NCI-H69 (cell line): ENCODE measurements around the gene RHPN2.
"Not testable (repeated sequence)": the region's sequence is repeated elsewhere in the genome, so short reads cannot be mapped to it uniquely, and the experiment has no call there.

ENCODE experiments used
- DNase-seq: peaks from one replicate; lab custom pipeline; 2025; lab: John Stamatoyannopoulos, UW

RHPN2 gene

GRCh38 chr19:33064458-33064791 lies 263 bp downstream of the RHPN2 start:
- peak; percentile 74 for DNase-seq

DNA sequence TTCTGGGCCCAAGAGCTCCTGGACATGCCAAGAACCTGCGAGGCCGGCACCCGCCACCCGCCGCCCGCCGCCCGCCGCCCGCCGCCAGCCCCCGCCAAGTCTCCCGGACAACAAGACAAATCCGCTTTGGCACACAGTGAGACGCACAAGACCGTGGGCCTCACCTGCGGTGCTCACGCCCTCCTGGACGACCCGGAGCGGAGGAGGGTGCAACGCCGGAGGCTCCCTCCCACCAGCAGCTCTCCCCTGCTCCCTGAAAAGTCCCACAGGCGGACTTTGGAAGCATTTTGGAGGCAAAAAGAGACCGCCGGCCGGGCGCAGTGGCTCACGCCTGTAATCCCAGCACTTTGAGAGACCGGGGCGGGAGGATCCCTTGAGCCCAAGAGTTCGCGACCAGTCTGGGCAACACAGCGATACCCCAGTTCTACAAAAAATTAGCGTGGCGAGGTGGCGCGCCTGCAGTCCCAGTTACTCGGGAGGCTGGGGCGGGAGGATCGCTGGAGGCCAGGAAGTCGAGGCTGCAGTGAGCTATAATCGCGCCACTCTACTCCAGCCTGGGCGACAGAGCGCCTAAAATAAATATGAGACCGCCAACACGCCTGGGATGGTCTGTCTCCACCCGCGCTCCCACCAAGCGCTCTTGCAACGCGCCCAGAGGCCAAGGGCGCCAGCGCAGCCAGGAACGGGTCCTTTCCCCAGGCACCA lies 783 bp downstream of the RHPN2 start:
- peak; percentile 68 for DNase-seq

DNA sequence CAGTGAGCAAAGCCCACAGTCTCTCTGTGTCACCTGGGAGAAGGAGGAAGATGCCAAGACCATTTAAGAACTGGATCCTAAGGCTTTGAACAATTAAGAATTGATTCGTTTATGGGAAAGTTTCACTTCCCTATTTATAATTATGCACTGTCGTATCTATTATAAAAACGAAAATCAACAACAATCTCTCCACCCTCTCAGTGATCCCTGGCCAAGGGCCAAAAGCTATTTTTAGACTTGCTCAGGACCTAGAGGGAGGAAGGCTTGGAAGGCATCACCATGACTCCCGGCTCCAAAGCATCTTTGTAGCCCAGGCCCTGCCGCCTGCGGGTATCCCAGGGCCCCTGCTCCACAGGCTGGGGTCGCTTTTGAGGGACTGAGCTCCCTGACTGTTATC lies 1.3 kb downstream of the RHPN2 start:
- DNase-seq, result peak; percentile 68

GRCh38 chr19:33062902-33063301 lies 1.8 kb downstream of the RHPN2 start:
- no peak for DNase-seq

GRCh38 chr19:33060586-33060985 lies 4.1 kb downstream of the RHPN2 start:
- DNase-seq, result no peak

DNA sequence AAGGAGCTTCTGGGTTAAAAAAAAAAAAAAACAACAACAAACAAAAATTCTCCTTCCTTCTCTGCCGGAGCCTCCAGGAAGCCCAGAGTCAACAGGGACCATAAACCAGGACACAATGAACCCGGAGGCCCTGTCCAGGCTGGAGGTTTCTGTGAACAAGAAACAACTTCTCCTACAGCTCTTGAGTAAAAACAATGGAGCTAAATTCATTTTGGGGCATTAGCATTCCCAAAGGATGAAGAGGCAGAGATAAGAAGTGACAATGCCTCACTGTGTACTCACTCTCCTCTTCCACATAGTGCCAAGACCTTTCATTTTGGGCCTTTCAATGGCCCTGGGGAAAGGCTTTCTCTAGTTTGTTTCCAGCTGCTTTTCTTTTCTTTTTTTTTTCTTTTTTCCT lies 9.0 kb downstream of the RHPN2 start:
- DNase-seq, result no peak

GRCh38 chr19:33054623-33055022 lies 10.1 kb downstream of the RHPN2 start:
- peak; percentile 66 for DNase-seq

DNA sequence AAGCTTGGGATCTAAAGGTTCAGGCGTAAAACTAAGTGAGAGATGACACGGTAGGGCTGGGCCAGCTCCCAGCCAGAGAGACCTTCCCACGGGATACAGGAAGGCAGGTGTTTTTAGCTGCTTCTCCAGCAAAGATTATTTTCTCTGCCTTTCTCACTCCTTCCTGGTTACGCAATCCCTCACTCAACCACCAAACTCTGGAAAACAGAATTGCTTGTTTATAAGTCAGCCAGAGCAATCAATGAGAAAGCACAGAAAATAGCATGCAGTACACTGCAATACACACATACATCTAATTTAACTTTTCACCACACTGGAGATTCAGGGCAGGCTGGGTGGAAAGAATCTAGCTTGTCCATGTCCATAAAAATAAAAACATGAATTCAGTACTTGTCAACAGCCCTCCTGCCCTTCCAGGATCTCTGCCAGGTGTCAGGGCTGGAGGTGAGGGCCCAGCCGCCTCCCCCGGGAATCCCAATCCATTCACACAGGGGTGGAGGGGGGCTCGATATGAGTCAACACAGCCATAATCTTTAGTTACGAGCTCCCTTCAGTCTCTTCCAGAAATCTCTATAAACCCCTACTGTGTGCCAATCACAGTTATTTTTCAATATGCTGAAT lies 12.2 kb downstream of the RHPN2 start:
- DNase-seq, result peak; percentile 51

DNA sequence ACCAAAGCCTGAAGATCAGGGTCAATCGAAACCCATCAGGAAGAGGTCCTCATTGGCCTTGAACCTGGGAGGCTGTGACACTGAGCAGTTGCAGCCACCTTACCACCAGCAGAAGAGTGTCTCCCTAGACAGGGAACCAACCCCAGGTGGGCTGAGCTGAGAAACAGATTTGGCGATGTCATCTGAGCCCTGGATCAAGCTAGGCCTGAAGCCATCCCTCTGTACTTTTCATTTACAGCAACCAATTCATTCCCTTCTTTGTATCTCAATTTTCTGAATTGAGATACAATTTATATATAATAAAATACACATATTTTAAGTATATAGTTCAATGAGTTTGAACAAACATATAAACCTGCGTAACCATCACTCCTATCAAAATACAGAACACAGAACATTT lies 14.6 kb downstream of the RHPN2 start:
- DNase-seq, result no peak

DNA sequence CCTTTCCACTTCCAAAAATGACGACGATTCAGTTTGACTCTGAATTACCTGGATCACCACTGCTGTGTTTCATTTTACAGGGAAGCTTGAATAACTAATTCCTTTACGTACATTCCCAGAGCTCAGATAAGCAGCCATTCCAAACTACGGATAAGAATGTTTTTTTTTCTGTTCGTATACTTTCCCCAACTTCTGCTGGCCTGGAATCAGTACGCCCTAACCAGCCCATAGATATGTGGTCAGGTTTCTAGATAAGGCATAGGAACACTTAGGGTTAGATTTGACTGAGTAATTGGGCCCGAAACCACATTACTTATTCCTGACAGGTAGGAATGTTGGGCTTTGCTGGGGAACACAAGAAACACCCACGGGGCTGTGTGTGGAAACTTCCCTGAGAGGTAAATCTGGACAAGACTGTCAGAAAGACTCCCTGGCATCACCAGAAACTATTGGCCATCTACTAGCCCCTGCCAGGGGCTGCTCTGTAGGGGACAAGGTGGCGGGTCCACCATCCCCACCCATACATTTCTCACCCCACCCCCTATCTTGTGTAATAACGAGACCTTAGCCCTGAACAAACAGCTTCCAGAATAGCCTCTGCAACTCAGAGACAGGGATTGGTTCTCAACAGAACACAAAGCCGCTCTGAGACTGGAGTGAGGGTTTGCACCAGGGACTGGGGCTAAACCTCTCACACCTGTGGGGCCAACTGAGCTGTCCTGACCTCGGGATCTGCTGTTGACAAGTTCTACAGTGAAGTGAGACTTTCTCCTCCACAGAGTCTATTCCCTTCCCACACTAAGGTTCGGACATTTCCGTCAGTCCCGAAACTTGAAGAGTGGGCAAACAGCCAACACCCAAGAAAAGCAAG lies 15.6 kb downstream of the RHPN2 start:
- DNase-seq, result no peak

- DNase-seq, result no peak
Measured at GRCh38 chr19:33047422-33047821, 17.3 kb downstream of the RHPN2 start.

- DNase-seq, result not testable (repeated sequence)
Measured at GRCh38 chr19:33041828-33042160, 22.9 kb downstream of the RHPN2 start.

GRCh38 chr19:33040994-33041827 lies 23.5 kb downstream of the RHPN2 start:
- peak; percentile 81 for DNase-seq

- DNase-seq, result no peak
Measured at GRCh38 chr19:33039815-33040214, 24.9 kb downstream of the RHPN2 start.

- no peak for DNase-seq
Measured at GRCh38 chr19:33039108-33039599, 25.5 kb downstream of the RHPN2 start.

GRCh38 chr19:33037168-33038025 lies 27.3 kb downstream of the RHPN2 start:
- DNase-seq, result not testable (repeated sequence)

- not testable (repeated sequence) for DNase-seq
Measured at GRCh38 chr19:33036370-33037167, 28.1 kb downstream of the RHPN2 start.

GRCh38 chr19:33035461-33035860 lies 29.2 kb downstream of the RHPN2 start:
- no peak for DNase-seq

GRCh38 chr19:33032218-33032781 lies 32.4 kb downstream of the RHPN2 start:
- DNase-seq, result peak; percentile 80

GRCh38 chr19:33029746-33030303 lies 34.9 kb downstream of the RHPN2 start:
- no peak for DNase-seq
